HG03460 (cell line): ENCODE data around the gene PRKCB.

Experiments
- ATAC-seq: cut with Tn5 transposase; IDR thresholded peaks from one replicate; pipeline ENCODE4 v1.9.1; 2021; ENCODE audit not compliant: unreplicated experiment

Gene PRKCB

DNA sequence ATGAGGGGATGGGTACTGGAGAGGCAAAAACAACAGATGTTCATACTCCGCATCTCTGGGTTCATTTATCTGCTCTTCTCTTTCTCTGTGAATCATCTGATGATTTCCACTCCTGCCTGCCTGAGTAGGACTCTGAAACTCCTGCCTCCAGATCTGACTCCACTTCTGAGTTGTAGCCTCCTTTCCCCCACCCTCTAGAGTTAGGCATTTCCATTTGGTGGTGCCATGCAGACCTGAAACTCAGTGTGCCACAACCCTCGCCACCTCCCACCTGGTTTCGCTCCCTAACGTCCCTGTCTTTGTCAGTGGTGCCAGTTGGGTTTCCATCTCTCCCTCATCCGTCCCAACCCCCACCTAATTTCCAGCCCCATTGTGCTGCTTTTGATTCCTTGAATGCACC, 126.2 kb downstream of the PRKCB start:
- ATAC-seq: no peak

DNA sequence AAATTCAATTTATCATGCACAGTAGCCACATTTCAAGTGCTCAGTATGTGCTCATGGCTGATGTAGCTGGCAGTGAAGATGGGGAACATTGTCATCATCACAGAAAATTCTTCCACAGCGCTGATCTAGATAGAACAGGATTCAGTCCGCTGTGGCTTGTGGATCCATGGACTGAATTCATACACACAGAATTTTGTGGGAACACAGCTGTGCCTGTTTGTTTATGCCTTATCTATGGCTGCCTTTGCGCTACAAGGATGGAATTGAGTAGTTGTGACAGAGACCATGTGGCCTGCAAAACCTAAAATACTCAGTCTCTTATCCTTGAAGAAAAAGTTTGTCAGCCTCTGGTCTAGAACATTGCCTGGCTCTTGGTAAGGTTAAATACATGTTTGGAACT, 128.4 kb downstream of the PRKCB start:
- ATAC-seq: no peak

DNA sequence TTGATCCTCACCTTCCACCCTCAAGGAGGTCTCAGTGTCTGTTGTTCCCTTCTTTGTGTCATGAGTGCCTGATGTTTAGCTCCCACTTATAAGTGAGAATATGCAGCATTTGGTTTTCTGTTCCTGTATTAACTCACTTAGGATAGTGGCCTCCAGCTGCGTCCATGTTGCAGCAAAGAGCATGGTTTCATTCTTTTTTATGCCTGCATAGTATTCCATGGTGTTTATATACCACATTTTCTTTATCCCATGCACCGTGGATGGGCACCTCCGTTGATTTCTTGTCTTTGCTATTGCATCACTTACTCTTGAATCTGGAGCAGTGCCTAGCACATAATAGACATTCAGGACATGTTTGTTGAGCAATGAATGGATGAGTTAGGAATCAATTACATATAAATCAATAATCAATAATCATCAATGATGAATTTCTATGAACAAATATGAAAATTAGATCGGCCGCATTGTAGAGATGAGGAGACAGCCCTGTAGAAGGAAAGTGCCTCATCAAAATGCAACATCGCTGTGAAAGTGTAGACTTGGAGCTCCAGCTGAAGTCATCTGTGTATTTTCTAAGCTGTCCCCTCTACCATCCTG, 129.5 kb downstream of the PRKCB start:
- ATAC-seq: no peak

DNA sequence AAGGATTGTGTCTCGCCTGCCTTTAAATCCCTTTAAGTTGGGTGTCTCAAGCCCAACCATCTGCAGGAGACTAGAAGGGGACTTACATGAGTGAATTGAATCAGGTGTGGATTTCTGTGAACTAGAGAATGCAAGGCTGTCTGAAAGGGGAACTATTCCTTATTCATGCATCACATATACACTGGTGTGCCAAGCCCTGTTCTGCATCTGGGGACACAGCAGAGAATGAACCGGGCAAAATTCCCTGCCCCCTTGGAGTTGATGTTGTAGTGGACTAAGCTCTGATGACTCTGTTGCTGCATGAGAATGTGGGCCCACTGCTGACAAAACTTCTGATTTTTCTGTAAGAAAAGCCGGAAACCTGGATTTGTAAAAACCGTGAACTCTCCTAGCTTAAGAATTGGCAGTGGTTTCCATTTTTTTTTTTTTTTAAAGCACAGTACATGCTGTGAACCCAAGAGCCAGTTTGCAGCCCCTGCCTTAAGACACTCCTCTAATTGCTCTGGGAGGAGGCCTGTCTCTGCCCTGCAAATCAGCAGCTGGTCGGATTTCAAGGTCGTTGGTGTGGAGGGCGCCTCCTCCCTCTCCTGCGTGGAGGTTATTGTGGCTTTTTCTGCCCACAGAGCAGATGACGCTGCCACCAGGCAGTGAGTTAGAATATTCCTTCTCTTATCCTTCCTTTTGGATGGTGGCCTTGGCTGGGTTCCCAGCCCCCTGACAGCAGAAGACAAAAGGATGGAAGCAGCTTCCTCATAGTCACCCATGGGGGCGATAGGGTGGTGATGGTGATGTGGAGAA, 131.0 kb downstream of the PRKCB start:
- ATAC-seq: no peak

DNA sequence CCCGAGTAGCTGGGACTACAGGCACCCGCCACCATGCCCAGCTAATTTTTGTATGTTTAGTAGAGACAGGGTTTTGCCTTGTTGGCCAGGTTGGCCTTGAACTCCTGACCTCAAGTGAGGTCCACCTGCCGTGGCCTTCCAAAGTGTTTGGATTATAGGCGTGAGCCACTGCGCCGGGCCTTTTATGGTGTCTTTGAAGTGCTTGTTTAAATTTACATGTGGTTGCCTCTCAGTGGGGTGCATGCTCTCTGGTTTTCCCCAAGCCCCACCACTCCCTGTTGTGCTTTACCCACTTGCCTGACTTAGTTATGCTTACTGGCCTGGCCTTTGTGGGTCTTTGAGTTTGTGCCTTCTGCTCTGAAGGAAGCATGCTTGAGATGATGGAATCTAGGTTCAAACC, 132.0 kb downstream of the PRKCB start:
- no peak for ATAC-seq

DNA sequence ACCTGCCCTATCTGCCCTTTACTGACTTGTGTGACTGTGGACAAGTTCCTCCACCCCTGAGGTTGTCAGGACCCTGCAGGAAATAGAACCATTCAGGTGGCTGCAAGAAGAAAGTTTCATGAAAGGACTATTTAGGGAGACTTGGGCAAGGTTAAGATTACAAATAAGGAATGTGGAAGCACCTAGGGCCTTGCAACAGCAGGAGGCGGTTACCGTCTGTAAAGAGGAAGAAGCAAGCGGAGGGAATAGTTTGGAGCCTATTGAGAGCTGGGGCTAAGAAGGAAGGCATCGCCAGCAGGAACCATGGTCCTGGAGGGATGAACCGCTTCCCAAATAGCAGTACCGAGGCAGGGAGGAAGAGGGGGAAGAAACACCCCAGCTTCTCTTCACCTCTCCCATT, 132.4 kb downstream of the PRKCB start:
- ATAC-seq: no peak

DNA sequence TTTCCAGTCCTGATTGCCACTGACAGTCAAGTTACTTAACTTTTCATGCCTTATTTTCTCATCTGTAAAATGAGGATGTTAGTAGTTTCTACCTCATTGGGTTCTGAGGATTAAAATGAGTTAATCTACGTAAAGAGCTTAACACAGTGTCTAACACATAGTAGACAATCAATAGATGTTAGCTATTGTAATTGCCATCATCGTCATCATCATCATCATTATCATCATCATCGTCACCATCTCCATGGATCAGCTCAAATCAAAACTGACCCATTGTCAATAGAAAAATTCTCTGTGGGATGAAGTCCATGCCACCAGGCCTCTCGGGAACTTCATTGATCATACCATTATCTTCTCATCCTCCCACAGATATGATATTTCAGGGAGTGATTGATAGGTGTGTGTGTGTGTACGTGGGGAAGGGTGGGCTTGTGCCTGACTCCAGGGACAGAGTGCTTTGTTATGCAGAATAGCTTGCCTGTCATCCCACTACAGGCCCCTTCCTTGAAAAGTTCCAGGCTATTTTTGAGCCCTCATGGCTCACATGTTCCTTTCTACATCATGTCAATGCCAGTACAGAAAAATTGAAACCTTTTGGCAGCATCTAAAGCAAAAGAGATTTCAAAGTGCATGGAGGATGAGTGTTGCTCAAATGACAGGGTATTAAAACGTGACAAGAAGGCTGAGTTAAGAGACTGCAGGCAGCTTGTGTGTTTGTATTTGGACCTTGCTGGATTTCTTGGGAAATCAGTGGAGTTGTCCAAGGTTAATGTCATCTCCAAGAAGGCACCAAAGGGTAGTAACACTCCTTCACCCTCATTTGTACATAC, 133.9 kb downstream of the PRKCB start:
- ATAC-seq: no peak

DNA sequence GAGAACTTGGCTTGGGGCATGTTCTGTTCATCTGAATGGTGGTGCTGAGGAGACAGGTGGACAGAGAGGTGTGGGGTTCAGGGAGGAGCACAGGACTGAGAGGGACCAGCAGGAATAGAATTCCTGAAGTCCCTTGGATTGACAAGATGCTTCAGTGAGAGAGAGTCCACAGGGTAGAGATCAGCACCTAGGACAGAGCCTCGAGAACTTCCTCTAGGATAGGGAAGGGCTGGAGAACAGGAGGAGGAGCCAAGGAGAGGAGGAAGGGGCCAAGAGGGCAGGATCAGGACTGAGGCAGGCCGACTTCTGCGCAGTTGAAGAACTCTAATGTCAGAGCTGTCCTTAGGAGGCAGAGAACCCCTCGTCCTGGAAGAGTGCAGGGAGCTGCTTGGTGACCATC, 138.4 kb downstream of the PRKCB start:
- ATAC-seq: no peak

DNA sequence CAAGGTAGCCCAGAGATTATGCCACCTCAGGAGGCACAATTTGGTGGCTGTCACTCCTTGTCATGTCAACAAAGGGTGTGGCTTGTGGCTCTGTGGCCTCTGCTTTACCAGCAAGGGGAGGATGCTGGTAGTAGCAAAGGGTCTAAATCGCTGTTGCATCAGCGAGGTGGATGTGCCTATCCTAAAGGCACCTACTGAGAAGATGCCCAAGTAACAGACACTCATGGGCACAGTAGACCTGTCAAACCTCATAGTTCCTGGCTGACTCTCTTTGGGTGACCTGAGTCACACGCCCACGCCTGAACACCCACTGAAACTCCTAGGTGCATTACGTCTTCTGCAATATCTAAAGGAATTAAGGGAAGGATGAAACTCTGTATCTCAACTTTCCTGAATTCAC, 139.5 kb downstream of the PRKCB start:
- ATAC-seq: no peak

DNA sequence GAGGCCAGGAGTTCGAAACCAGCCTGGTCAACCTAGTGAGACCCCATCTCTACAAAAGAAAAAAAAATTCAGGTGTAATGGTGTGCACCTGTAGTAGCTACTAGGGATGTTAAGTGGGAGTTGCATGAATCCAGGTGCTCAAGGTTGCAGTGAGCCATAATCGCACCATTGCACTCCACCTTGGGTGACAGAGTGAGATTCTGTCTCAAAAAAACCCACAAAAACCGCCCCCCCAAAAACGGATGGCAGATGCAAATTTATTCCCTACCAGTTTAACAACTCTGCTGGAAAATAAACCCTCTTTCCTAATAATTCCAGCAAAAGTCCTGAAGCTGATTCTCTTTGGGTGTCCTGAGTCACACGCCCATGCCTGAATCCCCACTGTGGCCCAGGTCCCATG, 140.3 kb downstream of the PRKCB start:
- no peak for ATAC-seq

DNA sequence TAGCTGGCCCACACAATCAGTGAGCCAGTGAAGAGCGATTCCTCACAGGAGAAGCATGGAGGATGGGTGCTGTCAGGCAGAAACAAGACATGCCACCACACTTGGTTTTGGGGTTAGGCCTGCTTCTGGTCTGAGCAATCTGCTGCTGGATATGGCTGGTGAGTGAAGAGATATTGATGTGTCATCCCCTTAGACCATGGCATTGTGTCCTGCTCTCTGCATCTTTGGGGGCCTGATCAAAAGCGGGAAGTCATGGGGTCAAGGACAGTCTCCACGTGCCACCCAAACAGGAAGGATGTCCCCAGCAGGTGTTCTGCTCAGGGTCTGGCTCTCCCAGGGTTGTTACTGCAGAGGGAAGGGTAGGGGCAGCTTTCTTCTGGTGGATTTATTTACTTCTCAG, 140.7 kb downstream of the PRKCB start:
- ATAC-seq: no peak

DNA sequence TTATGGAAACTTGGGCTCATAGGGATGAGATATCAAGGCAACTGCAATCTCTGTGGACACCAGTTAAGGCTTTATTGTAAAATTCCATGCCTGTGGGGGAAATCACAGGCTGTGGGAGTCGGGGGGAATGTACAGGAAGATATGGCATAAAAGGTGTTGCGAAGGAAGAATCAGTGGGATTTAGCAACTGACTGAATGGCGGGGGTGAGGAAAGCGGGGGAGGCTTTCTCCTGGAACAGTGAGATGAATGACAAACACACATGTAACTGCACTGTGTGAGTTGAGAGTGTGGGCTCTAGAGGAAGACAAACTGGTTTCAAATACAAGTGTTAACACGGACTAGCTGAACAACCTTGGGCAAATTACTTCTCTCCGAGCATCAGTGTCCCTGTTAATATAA, 143.7 kb downstream of the PRKCB start:
- ATAC-seq: no peak

DNA sequence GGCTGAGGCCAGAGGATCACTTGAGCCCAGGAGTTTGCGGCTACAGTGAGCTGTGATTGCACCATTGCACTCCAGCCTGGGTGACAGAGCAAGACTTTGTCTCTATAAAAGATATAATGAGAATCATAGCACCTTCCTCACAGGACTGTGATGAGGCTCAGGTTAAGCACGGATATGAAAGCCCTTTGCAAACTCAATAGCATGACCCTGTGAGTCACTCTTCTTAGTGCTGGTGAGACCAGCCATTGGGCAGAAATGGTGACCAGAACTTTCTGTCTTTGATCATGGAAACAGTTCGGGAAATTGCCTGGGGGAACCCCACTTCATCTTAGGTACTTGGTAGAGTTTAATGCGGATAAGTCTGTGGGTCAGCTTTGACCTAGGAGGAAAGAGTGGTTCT, 144.2 kb downstream of the PRKCB start:
- no peak for ATAC-seq

DNA sequence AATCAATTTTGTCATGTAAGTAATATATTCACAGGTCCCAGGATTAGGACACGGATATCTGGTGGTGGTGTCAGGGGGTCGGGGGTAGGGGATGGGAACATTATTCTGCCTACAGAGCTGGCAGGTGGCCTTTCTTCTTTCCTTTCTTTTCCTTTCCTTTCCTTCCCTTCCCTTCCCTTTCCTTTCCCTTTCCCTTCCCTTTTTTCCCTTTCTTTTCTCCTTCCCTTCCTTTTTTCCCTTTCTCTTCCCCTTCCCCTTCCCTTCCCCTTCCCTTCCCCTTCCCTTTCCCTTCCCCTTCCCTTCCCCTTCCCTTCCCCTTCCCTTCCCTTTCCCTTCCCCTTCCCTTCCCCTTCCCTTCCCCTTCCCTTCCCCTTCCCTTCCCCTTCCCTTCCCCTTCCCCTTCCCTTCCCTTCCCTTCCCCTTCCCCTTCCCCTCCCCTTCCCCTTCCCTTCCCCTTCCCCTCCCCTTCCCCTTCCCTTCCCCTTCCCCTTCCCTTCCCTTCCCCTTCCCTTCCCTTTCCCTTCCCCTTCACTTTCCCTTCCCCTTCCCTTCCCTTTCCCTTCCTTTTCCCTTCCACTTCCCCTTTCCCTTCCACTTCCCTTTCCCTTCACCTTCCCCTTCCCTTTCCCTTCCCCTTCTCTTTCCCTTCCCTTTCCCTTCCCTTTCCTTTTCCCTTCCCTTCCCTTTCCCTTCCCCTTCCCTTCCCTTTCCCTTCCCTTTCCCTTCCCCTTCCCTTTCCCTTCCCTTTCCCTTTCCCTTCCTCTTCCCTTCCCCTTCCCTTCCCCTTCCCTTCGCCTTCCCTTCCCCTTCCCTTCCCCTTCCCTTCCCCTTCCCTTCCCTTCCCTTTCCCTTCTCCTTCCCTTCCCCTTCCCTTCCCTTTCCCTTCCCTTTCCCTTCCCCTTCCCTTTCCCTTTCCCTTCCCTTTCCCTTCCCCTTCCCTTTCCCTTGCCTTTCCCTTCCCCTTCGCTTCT, 145.9 kb downstream of the PRKCB start:
- ATAC-seq: no peak

DNA sequence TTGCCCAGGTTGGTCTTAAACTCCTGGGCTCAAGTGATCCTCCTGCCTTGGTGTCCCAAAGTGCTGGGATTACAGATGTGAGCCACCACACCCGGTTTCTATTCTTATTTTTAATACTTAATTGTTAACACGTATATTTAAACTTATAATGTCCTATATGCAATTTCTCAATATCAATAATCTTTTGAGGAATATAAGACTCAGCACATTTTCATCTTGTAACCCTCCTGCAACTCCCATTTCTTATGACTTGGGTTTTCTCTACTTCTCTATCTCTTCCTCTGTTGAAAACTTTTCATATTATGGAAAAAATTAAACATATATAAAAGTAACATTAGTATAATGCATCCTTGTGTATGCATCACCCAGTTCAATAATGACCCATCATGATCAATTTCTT, 150.7 kb downstream of the PRKCB start:
- no peak for ATAC-seq

DNA sequence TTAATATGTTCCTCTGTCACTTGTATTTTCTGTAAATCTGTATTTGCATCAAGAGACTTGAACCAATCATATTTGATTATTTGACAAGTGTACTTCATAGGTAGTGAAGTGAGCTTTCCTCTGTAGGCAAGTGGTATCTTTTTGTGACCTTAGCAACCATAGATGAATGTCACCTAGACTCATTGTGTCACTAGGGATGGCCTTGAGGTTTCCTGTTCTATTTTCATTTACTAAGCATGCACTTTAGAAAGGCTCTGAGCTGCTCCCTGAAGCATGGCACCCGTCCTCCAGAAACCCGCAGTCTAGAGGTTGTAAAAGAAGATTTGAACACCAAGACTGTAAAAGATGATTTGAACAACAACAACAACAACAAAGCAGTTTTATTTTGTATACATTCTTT, 151.7 kb downstream of the PRKCB start:
- ATAC-seq: peak; percentile 96

DNA sequence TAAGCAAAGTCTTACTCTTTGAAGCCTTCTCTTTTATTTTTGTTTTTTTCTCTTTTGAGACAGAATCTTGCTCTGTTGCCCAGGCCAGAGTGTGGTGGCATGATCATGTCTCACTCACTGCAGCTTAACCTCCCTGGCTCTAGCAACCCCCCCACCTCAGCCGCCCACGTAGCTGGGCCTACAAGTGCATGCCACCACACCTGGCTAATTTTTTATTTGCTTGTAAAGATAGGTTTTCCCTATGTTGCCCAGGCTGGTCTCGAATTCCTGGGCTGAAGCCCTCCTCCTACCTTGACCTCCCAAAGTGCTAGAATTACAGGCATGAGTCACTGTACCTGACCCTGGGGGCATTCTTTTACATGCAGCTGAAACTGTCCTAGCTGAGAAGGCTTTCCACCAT, 154.7 kb downstream of the PRKCB start:
- no peak for ATAC-seq

DNA sequence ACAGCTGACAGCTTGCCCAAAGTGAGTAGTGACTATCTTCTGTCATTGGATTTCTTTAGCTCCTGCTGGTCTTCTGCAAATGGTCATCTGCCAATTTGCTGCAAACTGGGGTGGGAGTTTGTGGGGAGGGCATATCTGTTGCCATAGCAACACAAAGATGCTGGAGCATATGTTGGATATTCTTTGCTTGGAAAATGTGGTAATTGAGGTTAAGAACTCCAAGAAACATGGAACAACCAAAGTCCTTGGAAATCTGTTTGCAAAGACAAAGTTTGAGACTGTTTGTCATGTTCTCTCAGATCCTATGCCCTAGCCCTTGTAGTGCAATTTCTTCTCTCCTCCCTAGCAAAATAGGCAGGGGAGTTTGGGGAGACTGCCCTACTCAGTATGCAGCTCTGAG, 155.3 kb downstream of the PRKCB start:
- no peak for ATAC-seq

DNA sequence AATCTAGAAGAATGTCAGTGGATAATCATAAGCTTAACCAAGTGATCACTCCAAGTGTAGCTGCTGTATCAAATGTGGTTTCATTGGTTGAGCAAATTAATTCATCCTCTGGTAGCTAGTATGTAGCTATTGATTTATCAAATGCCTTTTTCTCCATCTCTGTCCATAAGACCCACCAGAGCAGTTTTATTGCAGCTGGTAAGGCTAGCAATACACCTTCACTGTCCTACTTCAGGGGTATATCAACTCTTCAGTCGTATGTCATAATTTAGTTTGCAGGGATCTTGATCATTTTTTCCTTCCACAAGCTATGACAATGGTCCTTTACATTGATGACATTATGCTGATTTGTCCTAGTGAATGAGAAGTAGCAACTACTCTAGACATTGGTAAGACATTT, 158.8 kb downstream of the PRKCB start:
- no peak for ATAC-seq

DNA sequence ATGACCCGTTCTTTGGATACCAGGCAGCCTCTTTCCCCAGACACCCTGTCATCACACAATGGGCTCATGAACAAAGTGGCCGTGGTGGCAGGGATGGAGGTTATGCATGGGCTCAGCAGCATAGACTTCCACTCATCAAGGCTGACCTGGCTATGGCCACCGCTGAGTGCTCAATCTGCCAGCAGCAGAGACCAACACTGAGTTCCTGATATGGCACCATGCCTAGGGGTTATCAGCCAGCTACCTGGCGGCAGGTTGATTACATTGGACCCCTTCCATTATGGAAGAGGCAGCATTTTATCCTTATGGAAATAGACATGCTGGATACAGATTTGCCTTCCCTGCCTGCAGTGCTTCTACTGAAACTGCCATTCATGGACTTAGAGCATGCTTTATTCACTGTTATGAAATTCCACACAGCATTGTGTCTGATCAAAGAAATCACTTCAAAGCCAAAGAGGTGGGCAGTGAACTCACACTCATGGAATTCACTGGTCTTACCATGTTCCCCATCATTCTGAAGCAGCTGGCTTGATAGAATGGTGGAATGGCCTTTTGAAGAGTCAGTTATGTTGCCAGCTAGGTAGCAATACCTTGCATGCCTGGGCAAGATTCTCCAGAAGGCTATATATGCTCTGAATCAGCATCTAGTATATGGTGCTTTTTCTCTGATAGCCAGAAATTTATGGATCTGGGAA, 160.6 kb downstream of the PRKCB start:
- no peak for ATAC-seq
